NCI-H2029 (cell line): ENCODE data around the gene MBOAT7.
"Not testable (repeated sequence)": the region's sequence is repeated elsewhere in the genome, so short reads cannot be mapped to it uniquely, and the experiment has no call there.

Experiments used
- DNase-seq: peaks from one replicate; lab custom pipeline; 2025; lab: John Stamatoyannopoulos, UW

MBOAT7 gene

GRCh38 chr19:54209058-54209810 lies 19.9 kb upstream of the MBOAT7 start:
- DNase-seq: no peak

DNA sequence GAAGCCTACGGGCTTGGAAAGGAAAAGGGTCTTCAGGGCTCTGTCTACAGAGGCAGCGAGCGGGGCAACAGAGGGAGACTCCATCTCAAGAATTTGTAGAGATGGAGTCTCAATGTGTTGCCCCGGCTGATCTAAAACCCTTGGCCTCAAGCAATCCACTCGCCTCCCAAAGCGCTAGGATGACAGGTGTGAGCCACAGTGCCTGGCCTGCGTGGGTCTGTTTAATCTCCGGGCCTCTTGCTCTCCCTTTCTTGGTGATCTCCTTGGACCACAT lies 19.3 kb upstream of the MBOAT7 start:
- no peak for DNase-seq

GRCh38 chr19:54207983-54208783 lies 18.8 kb upstream of the MBOAT7 start:
- DNase-seq: peak; percentile 57

- DNase-seq: no peak
These were observed 18.2 kb upstream of the MBOAT7 start for GRCh38 chr19:54207676-54207982.

GRCh38 chr19:54207193-54207592 lies 17.8 kb upstream of the MBOAT7 start:
- not testable (repeated sequence) for DNase-seq

- DNase-seq: no peak
These were observed 17.4 kb upstream of the MBOAT7 start for GRCh38 chr19:54206831-54207177.

DNA sequence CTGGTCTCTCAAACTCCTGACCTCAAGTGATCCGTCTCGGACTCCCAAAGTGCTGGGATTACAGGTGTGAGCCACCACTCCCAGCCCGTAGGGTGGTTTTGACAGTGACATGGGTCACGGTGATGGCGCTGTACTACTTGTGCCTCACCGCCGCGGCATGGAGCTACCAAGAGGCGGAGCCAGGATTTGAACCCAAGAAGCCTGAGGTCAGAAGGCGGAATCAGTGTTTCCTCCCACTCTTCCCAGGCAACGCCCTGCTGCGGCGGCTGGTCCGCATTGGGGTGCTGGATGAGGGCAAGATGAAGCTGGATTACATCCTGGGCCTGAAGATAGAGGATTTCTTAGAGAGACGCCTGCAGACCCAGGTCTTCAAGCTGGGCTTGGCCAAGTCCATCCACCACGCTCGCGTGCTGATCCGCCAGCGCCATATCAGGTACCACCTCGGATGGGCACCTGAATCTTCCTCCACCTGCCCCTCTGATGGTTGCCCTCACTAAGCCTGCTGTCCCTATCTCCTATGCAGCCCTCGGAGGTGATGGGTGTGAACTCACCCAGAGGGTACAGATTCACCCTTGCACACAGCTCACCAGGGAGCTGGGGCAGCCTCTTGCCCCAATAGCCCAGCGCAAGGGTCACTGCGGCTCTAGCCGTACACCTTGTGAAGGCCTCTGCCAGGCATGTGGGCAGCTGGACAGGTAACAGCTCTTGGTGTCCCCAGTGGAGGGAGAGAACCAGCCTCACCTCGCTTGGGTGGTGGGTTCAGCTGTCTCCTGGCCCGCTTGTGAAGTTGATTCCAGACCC lies 16.9 kb upstream of the MBOAT7 start:
- DNase-seq: no peak

GRCh38 chr19:54204767-54205468 lies 15.5 kb upstream of the MBOAT7 start:
- DNase-seq: no peak

DNA sequence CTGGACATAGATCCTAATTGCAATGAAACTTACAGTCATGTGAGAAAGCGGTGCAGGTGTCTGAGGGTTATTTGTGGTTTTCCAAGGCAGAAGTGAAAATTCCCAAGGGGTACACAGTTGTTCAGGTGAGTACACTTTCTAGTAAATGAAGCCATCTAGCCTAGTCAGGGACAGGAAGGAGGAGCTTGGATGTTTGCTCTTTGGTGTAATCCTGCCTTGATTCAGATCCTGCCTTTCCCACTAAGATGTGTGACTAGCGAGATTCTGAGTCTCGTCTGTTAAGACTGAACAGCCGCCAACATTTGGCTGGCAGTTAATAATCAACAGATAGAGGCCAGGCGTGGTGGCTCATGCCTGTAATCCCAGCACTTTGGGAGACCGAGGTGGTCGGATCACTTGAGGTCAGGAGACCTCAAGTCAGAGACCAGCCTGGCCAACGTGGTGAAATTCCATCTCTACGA lies 13.8 kb upstream of the MBOAT7 start:
- DNase-seq: no peak

- DNase-seq: no peak
These were observed 12.6 kb upstream of the MBOAT7 start for GRCh38 chr19:54201980-54202379.

GRCh38 chr19:54201172-54201701 lies 11.9 kb upstream of the MBOAT7 start:
- no peak for DNase-seq

- no peak for DNase-seq
These were observed 10.0 kb upstream of the MBOAT7 start for GRCh38 chr19:54199401-54199800.

DNA sequence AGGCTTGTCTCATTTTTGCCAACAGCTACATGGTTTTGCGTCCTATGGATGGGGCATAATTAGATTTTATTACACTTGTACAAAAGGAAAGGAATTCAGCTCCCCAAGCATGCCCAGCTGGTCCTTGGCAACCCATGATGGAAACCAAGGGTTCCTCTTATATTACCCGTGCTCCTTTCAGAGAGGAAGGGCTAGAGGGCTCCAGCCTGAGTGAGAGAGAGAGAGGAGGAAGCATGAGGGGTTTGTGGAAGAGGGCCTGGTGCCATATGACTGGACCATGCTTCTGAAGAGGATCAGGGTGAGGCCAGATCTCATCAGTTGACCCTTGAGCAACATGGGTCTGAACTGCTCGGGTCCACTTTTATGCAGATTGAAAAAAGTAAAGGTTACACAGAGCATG lies 7.7 kb upstream of the MBOAT7 start:
- no peak for DNase-seq

DNA sequence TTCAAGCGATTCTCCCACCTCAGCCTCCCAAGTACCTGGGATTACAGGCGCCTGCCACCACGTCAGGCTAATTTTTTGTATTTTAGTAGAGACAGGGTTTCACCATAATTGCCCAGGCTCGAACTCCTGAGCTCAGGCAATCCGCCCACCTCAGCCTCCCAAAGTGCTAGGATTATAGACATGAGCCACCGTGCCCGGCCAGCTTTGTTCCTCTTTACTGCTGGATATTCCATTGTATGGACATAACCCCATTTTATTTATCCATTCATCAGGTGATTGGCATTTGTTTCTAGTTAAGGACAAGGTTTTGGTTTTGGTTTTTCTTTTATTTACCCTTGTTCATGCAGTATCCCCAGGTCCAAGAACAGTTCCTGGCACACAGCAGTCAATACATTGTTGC lies 7.2 kb upstream of the MBOAT7 start:
- no peak for DNase-seq

- not testable (repeated sequence) for DNase-seq
These were observed 5.1 kb upstream of the MBOAT7 start for GRCh38 chr19:54194463-54194862.

- no peak for DNase-seq
These were observed 3.6 kb upstream of the MBOAT7 start for GRCh38 chr19:54193011-54193410.

GRCh38 chr19:54191811-54192453 lies 2.6 kb upstream of the MBOAT7 start:
- DNase-seq: no peak

DNA sequence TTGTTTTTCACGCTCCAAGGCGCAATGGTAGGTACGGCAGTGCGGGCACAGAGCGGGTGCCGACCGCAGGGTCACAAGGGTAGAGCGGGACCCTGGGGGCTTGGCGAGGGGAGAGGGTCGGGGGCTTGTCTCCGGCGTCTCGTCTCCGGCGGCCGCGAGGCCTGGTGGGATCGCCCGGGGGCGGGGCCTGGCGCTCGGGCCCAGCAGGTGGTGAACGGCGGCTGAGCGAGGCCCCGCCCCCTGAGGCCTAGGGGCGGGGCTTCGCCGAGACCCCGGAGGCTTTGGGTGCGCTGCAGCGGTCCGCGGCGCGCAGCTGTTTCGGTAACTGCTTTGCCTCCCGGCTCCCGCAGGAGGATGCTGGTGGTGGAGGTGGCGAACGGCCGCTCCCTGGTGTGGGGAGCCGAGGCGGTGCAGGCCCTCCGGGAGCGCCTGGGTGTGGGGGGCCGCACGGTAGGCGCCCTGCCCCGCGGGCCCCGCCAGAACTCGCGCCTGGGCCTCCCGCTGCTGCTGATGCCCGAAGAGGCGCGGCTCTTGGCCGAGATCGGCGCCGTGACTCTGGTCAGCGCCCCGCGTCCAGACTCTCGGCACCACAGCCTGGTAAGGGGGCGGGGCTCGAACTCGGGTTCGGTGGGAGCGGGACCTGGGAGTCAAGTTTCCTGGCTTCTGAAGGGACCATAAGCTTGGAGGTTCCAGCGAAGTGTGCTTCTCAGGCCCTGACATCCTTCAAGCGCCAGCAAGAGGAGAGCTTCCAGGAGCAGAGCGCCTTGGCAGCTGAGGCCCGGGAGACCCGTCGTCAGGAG lies 1.8 kb upstream of the MBOAT7 start, which contains the start of gene TSEN34:
TSS of gene TSEN34 (plus strand) at position 298 of the 800 bp plus-strand sequence. CDS start at position 355, 57 bp downstream.
- peak; percentile 82 for DNase-seq

DNA sequence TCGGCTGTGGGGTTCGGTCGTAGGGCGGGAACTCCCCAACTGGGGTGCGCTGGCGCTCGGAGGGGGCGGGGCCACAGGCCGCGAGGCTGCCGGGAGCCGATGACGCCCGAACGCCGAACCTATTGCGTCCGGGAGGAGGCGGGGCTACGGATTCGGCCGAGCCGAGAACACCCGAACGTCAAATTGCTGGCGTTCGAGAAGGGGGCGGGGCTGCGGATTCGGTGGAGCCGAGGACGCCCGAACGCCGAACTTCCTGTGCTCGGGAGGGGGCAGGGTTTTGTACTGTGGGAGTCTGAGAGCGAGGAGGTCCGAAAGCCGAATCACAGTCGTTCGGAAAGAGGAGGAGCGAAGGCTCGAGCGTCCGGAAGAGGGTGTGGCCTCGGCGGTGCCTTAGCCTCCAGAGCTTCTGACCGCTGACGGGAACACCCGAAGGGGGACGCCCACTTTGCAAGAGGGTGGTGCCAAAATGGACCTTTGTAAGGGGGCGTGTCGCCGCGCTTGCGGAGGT lies 1.2 kb upstream of the MBOAT7 start:
- DNase-seq: peak; percentile 99

DNA sequence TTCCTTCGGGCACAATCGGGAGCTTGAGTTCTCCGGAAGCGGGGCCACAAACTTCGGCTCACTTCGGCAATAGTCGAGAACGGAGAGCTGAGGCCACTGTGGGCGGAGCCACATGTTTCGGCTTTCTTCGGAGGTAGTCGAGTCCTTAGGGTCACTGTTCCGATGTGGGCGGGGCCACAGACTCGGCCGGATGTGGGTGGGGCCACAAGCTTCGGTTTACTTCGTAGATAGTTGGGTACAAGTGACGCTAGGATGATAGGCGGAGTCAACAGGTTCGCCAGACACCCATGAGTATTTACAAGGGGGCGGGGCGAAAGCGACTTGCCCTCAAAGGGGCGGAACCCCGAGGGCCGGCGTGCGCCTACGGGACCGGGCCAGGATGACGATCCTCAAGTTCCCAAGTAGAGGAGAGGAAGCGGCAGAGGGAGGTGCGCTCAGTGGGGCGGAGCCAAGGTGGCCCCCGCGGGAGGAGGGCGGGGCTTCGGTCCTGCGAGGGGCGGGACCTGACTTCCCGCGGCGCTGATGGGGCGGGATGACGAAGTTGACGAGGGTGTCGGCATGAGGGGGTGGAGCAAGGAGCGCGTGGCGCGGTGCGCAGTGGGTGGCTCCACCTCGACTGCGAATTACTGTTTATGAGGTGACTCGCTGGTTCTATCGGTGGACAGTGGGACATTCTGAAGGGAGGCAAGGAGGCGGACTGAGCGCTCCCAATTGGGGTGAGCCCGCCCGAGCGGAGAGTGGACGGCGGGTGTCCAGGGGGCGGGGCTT lies 539 bp upstream of the MBOAT7 start:
- peak; percentile 100 for DNase-seq
